HG03378 (cell line): Measurements from ENCODE around the gene FBXO3.
A peak's percentile ranks its signal among the peaks of the same experiment; 100 is the strongest.
"Not testable (repeated sequence)": the region's sequence is repeated elsewhere in the genome, so short reads cannot be mapped to it uniquely, and the experiment has no call there.

ENCODE experiments used
- ATAC-seq: cut with Tn5 transposase; IDR thresholded peaks from one replicate; pipeline ENCODE4 v1.9.1; 2021; ENCODE audit warnings: mild to moderate bottlenecking, moderate library complexity; ENCODE audit not compliant: unreplicated experiment

Gene FBXO3

GRCh38 chr11:33731723-33732531 lies 42.4 kb downstream of the FBXO3 start:
- no peak for ATAC-seq

- no peak for ATAC-seq
Measured at GRCh38 chr11:33730716-33731115, 43.6 kb downstream of the FBXO3 start.

- not testable (repeated sequence) for ATAC-seq
Measured at GRCh38 chr11:33729072-33729664, 45.2 kb downstream of the FBXO3 start.

- ATAC-seq: not testable (repeated sequence)
Measured at GRCh38 chr11:33727539-33727938, 46.8 kb downstream of the FBXO3 start.

- ATAC-seq: no peak
Measured at GRCh38 chr11:33725496-33725895, 48.8 kb downstream of the FBXO3 start.

- ATAC-seq: no peak
Measured at GRCh38 chr11:33724644-33725035, 49.7 kb downstream of the FBXO3 start.

GRCh38 chr11:33723238-33723881 lies 51.0 kb downstream of the FBXO3 start:
- peak; percentile 18 for ATAC-seq

- peak; percentile 87 for ATAC-seq
Measured at GRCh38 chr11:33722590-33723234, 51.6 kb downstream of the FBXO3 start.

GRCh38 chr11:33721984-33722383 lies 52.3 kb downstream of the FBXO3 start:
- no peak for ATAC-seq

GRCh38 chr11:33721426-33721825 lies 52.9 kb downstream of the FBXO3 start:
- ATAC-seq: no peak

- no peak for ATAC-seq
Measured at GRCh38 chr11:33719587-33719986, 54.7 kb downstream of the FBXO3 start.

- no peak for ATAC-seq
Measured at GRCh38 chr11:33718440-33718839, 55.9 kb downstream of the FBXO3 start.

- no peak for ATAC-seq
Measured at GRCh38 chr11:33716243-33716642, 58.1 kb downstream of the FBXO3 start.

- no peak for ATAC-seq
Measured at GRCh38 chr11:33713856-33714398, 60.4 kb downstream of the FBXO3 start.

GRCh38 chr11:33713151-33713855 lies 61.0 kb downstream of the FBXO3 start:
- ATAC-seq: no peak

- ATAC-seq: no peak
Measured at GRCh38 chr11:33712436-33712835, 61.9 kb downstream of the FBXO3 start.

- ATAC-seq: no peak
Measured at GRCh38 chr11:33709466-33709865, 64.9 kb downstream of the FBXO3 start.

GRCh38 chr11:33708985-33709384 lies 65.3 kb downstream of the FBXO3 start:
- no peak for ATAC-seq

GRCh38 chr11:33707831-33708230 lies 66.5 kb downstream of the FBXO3 start:
- ATAC-seq: not testable (repeated sequence)

- ATAC-seq: no peak
Measured at GRCh38 chr11:33706966-33707365, 67.4 kb downstream of the FBXO3 start.

- ATAC-seq: no peak
Measured at GRCh38 chr11:33706546-33706945, 67.8 kb downstream of the FBXO3 start.
